ENCODE data around the gene CLIP4. TPM values are rescaled to one million over a fixed set of nuclear protein-coding genes. Genes with fewer than 3 reads are reported as not detected.

The CLIP4 gene
- total and polyA plus RNA-seq, 9 donors: 20.7 to 64.7 (median 46.6) TPM

GRCh38 chr2:29218071-29218470, 102.9 kb downstream of the CLIP4 start:
- Histone ChIP-seq H3K36me3 (no peaks in the 10 kb centered on the region), H3K9me3 (no peaks in the 10 kb centered on the region), H3K4me1 (ENCODE audit: insufficient read depth) (no peaks in the 10 kb centered on the region), H3K27ac (no peak overlapping the region), H3K4me3 (no peak overlapping the region), H3K27me3 (no peaks in the 10 kb centered on the region)
- DNase-seq: no peak
- 72 to 80% (median 75%) methylated on average over 6 of the region's 6 CpGs for WGBS, 3 donors
- intact Hi-C loops (cut with DNase I): no loop called here
- no peak for TF ChIP-seq CTCF (IDR thresholded peaks at IDR 0.05)
- no peak for TF ChIP-seq POLR2A (IDR thresholded peaks at IDR 0.05)
- TF ChIP-seq EP300 (IDR thresholded peaks at IDR 0.05): no peak

- TF ChIP-seq CTCF (IDR thresholded peaks at IDR 0.05): no peak
- TF ChIP-seq POLR2A (IDR thresholded peaks at IDR 0.05): no peak
- Histone ChIP-seq H3K27ac (no peak overlapping the region), H3K4me3 (no peak overlapping the region), H3K27me3 (no peaks in the 10 kb centered on the region), H3K9me3 (no peaks in the 10 kb centered on the region), H3K4me1 (ENCODE audit: insufficient read depth) (no peaks in the 10 kb centered on the region), H3K36me3 (no peaks in the 10 kb centered on the region)
- no peak for DNase-seq
- intact Hi-C loops (cut with DNase I): no loop called here
- 71 to 78% (median 78%) methylated on average over 4 of the region's 4 CpGs for WGBS, 3 donors
These were observed 103.4 kb downstream of the CLIP4 start for GRCh38 chr2:29218550-29219125.

- no peaks in the 10 kb centered on the region for H3K9me3 ChIP-seq
- WGBS, 3 donors: 85 to 94% (median 91%) methylated on average over 4 of the region's 4 CpGs
- no peak for DNase-seq
These were observed 104.2 kb downstream of the CLIP4 start for GRCh38 chr2:29219374-29219773.

GRCh38 chr2:29220506-29221270, 105.5 kb downstream of the CLIP4 start:
- intact Hi-C loops (cut with DNase I): no loop called here
- Histone ChIP-seq H3K27ac (no peak overlapping the region), H3K4me3 (no peak overlapping the region), H3K9me3 (no peaks in the 10 kb centered on the region), H3K36me3 (no peaks in the 10 kb centered on the region), H3K4me1 (ENCODE audit: insufficient read depth) (no peaks in the 10 kb centered on the region), H3K27me3 (no peaks in the 10 kb centered on the region)
- WGBS, 3 donors: 82 to 85% (median 85%) methylated on average over 12 of the region's 12 CpGs
- DNase-seq: no peak
- TF ChIP-seq EP300 (IDR thresholded peaks at IDR 0.05): no peak

More at GRCh38 chr2:29219374-29219773, 104.2 kb downstream of the CLIP4 start:
- Histone ChIP-seq H3K4me3 (no peak overlapping the region), H3K27ac (no peak overlapping the region), H3K36me3 (no peaks in the 10 kb centered on the region), H3K27me3 (no peaks in the 10 kb centered on the region), H3K4me1 (ENCODE audit: insufficient read depth) (no peaks in the 10 kb centered on the region)
- intact Hi-C loops (cut with DNase I): no loop called here
- TF ChIP-seq POLR2A (IDR thresholded peaks at IDR 0.05) (no peak), EP300 (IDR thresholded peaks at IDR 0.05) (no peak), CTCF (IDR thresholded peaks at IDR 0.05) (no peak)

Data from ovary (tissue), 9 donors.